GM11168 (cell line): ENCODE data around the gene CRIP3.
"Not testable (repeated sequence)": the region's sequence is repeated elsewhere in the genome, so short reads cannot be mapped to it uniquely, and the experiment has no call there.

ENCODE experiments used
- in situ Hi-C: fragments of 300-500 bp; cut with MboI; formaldehyde crosslinking; loops from one replicate; pipeline ENCODE4 v1.12.0; 2022; ENCODE audit warnings: low sequenced_read_pairs; ENCODE audit not compliant: unreplicated experiment

Gene CRIP3

GRCh38 chr6:43308101-43308989 lies at the start of gene CRIP3:
Gene CRIP3, minus strand, starts transcription at chr6:43308826. Its CDS starts 34 bp downstream, at chr6:43308792.
- in situ Hi-C loops, result no loop called here

- in situ Hi-C loops, result no loop called here
Measured at GRCh38 chr6:43355862-43356590, 47.4 kb upstream of the CRIP3 start.

- in situ Hi-C loops, result not testable (repeated sequence)
Measured at GRCh38 chr6:43351951-43352350, 43.3 kb upstream of the CRIP3 start.

- in situ Hi-C loops, result no loop called here
Measured at GRCh38 chr6:43347444-43347843, 38.8 kb upstream of the CRIP3 start.

GRCh38 chr6:43347021-43347420 lies 38.4 kb upstream of the CRIP3 start:
- in situ Hi-C loops, result no loop called here

- in situ Hi-C loops, result not testable (repeated sequence)
Measured at GRCh38 chr6:43346243-43346642, 37.6 kb upstream of the CRIP3 start.

GRCh38 chr6:43339168-43339567 lies 30.5 kb upstream of the CRIP3 start:
- in situ Hi-C loops, result no loop called here

GRCh38 chr6:43338243-43338642 lies 29.6 kb upstream of the CRIP3 start:
- in situ Hi-C loops, result no loop called here

GRCh38 chr6:43336382-43336781 lies 27.8 kb upstream of the CRIP3 start:
- in situ Hi-C loops, result no loop called here

- in situ Hi-C loops, result no loop called here
Measured at GRCh38 chr6:43335469-43335868, 26.8 kb upstream of the CRIP3 start.

GRCh38 chr6:43334466-43335095 lies 26.0 kb upstream of the CRIP3 start:
- in situ Hi-C loops, result no loop called here

GRCh38 chr6:43331891-43332290 lies 23.3 kb upstream of the CRIP3 start:
- in situ Hi-C loops, result no loop called here

GRCh38 chr6:43331470-43331869 lies 22.8 kb upstream of the CRIP3 start:
- in situ Hi-C loops, result no loop called here

- in situ Hi-C loops, result no loop called here
Measured at GRCh38 chr6:43328528-43328927, 19.9 kb upstream of the CRIP3 start.

GRCh38 chr6:43325876-43326275 lies 17.2 kb upstream of the CRIP3 start:
- in situ Hi-C loops, result no loop called here

GRCh38 chr6:43318011-43318410 lies 9.4 kb upstream of the CRIP3 start:
- in situ Hi-C loops, result no loop called here

GRCh38 chr6:43313813-43314212 lies 5.2 kb upstream of the CRIP3 start:
- in situ Hi-C loops, result no loop called here

GRCh38 chr6:43311666-43312065 lies 3.0 kb upstream of the CRIP3 start:
- in situ Hi-C loops, result no loop called here

- in situ Hi-C loops, result no loop called here
Measured at GRCh38 chr6:43310624-43311023, 2.0 kb upstream of the CRIP3 start.

GRCh38 chr6:43310134-43310533 lies 1.5 kb upstream of the CRIP3 start:
- in situ Hi-C loops, result no loop called here

- in situ Hi-C loops, result no loop called here
Measured at GRCh38 chr6:43308990-43309477, 408 bp upstream of the CRIP3 start.
